ENCODE results near the gene PLTP.
A peak's percentile ranks its signal among the peaks of the same experiment; 100 is the strongest.
"Not testable (repeated sequence)": the region's sequence is repeated elsewhere in the genome, so short reads cannot be mapped to it uniquely, and the experiment has no call there.

The PLTP gene

GRCh38 chr20:45919542-45920399 is 7.8 kb upstream of the PLTP start:
- DNase-seq: no peak

- no peak for DNase-seq
Measured at GRCh38 chr20:45918779-45919537, 7.0 kb upstream of the PLTP start.

GRCh38 chr20:45918182-45918737 is 6.3 kb upstream of the PLTP start:
- no peak for DNase-seq

- DNase-seq: no peak
Measured at GRCh38 chr20:45917790-45918141, 5.8 kb upstream of the PLTP start.

- DNase-seq: no peak
Measured at GRCh38 chr20:45913116-45913515, 1.2 kb upstream of the PLTP start.

GRCh38 chr20:45912344-45912682 is 358 bp upstream of the PLTP start:
- no peak for DNase-seq

GRCh38 chr20:45910670-45911485 is 1.1 kb downstream of the PLTP start:
- DNase-seq: peak; percentile 100

GRCh38 chr20:45909817-45910669 is 1.9 kb downstream of the PLTP start:
- no peak for DNase-seq

- DNase-seq: no peak
Measured at GRCh38 chr20:45909336-45909808, 2.6 kb downstream of the PLTP start.

GRCh38 chr20:45908084-45908483 is 3.9 kb downstream of the PLTP start:
- DNase-seq: no peak

GRCh38 chr20:45907219-45907948 is 4.6 kb downstream of the PLTP start:
- DNase-seq: no peak

- no peak for DNase-seq
Measured at GRCh38 chr20:45905505-45906079, 6.4 kb downstream of the PLTP start.

GRCh38 chr20:45904583-45905504 is 7.1 kb downstream of the PLTP start:
- no peak for DNase-seq

GRCh38 chr20:45902199-45902701 is 9.7 kb downstream of the PLTP start:
- DNase-seq: no peak

- not testable (repeated sequence) for DNase-seq
Measured at GRCh38 chr20:45901332-45901731, 10.6 kb downstream of the PLTP start.

GRCh38 chr20:45899046-45899835 is 12.7 kb downstream of the PLTP start:
- no peak for DNase-seq

- no peak for DNase-seq
Measured at GRCh38 chr20:45898285-45898684, 13.7 kb downstream of the PLTP start.

GRCh38 chr20:45897692-45898091 is 14.3 kb downstream of the PLTP start:
- no peak for DNase-seq

GRCh38 chr20:45897289-45897688 is 14.7 kb downstream of the PLTP start:
- no peak for DNase-seq
